ENCODE results near the gene JAML.

JAML gene

GRCh38 chr11:118166641-118167040, 58.2 kb downstream of the JAML start:
- TF ChIP-seq CTCF (IDR thresholded peaks at IDR 0.05; ENCODE audit: low read depth, low read length), result no peak
- H3K4me3 ChIP-seq (ENCODE audit: low read depth, low read length), result no peak overlapping the region

GRCh38 chr11:118164885-118165284, 59.9 kb downstream of the JAML start:
- TF ChIP-seq CTCF (IDR thresholded peaks at IDR 0.05; ENCODE audit: low read depth, low read length), result no peak
- no peak overlapping the region for H3K4me3 ChIP-seq (ENCODE audit: low read depth, low read length)

- H3K4me3 ChIP-seq (ENCODE audit: low read depth, low read length), result no peak overlapping the region
- no peak for TF ChIP-seq CTCF (IDR thresholded peaks at IDR 0.05; ENCODE audit: low read depth, low read length)
These were observed 61.3 kb downstream of the JAML start for GRCh38 chr11:118163494-118163893.

- no peak overlapping the region for H3K4me3 ChIP-seq (ENCODE audit: low read depth, low read length)
- TF ChIP-seq CTCF (IDR thresholded peaks at IDR 0.05; ENCODE audit: low read depth, low read length), result no peak
These were observed 62.0 kb downstream of the JAML start for GRCh38 chr11:118162846-118163245.

GRCh38 chr11:118161786-118162185, 63.0 kb downstream of the JAML start:
- H3K4me3 ChIP-seq (ENCODE audit: low read depth, low read length), result no peak overlapping the region
- TF ChIP-seq CTCF (IDR thresholded peaks at IDR 0.05; ENCODE audit: low read depth, low read length), result no peak

GRCh38 chr11:118157186-118157895, 67.5 kb downstream of the JAML start:
- TF ChIP-seq CTCF (IDR thresholded peaks at IDR 0.05; ENCODE audit: low read depth, low read length), result no peak
- H3K4me3 ChIP-seq (ENCODE audit: low read depth, low read length), result no peak overlapping the region

- no peak for TF ChIP-seq CTCF (IDR thresholded peaks at IDR 0.05; ENCODE audit: low read depth, low read length)
These were observed 68.2 kb downstream of the JAML start for GRCh38 chr11:118156531-118157185.

More at GRCh38 chr11:118156531-118157185, 68.2 kb downstream of the JAML start:
- no peak overlapping the region for H3K4me3 ChIP-seq (ENCODE audit: low read depth, low read length)
